Left hindlimb (tissue), 1 donor: Measurements from ENCODE around the gene KRTAP6-2.

Experiments used
- DNase-seq: peaks from one replicate; pipeline ENCODE4 v3.0.0-alpha.2; 2018

The KRTAP6-2 gene, protein sequence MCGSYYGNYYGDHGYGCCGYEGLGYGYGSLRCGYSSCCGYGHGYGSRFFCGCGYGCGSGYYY

DNA sequence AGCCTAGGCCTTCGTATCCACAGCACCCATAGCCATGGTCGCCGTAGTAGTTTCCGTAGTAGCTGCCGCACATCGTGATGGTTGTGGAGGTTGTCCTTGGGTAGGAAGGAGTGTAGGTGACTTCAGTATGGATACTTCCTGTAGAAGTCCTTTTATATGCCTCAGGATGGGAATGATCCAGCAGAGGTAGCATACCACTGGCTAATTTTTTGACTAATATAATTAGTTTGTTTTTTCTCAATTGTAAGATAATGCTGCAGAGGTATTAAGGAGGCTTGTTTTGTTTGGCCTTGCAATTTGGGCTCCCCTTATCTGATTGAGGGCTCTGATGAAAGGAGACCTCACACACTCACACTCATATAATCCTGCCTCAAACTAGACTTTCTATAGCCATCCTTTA is at the start of gene KRTAP6-2:
Gene KRTAP6-2, minus strand, starts transcription at position 101 of the 400 bp plus-strand sequence. Its CDS starts 28 bp downstream, at position 73.
- no peak for DNase-seq

DNA sequence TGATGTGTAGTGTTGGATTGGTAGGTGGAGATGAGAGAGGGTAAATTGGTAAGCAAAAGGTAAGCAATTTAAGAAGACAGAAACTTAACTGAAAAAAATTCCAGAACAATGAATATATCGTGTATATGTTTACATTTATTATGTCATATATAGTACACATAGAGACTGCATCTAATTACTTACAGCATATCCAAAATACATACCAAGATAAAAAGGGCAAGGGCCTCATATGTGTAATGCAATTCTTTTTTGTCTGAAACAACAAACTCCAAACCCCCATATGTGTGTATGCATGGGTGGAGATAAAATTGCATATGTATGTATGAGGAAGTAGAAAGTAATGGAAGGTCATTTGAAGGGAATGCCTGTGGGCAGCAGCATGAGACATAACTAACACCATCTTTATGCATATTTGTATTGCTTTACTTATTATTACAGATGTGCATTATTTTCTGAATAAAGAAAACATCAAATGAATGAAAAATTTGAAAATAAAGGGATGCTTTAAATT is 48.3 kb upstream of the KRTAP6-2 start:
- DNase-seq: no peak

DNA sequence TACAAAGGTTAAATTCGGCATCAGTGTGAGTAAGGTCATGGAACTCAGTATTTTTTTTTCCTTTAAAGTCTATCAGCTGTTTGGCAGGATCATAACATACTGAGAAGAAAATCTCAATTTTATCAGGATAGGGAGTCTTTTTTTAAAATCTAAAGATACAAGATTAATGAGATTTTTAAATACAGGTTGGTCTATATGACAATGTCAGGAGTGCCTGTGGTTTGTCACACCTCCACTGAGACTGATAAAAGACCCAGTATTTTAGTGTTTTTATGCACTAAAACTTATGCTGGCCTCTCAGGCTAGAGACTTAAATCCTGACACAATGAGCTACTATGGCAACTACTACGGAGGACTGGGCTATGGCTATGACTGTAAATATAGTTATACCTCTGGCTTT is 43.9 kb upstream of the KRTAP6-2 start, which contains the start of gene KRTAP20-3:
Gene KRTAP20-3, plus strand, starts transcription at position 301 of the 400 bp plus-strand sequence.
- no peak for DNase-seq

DNA sequence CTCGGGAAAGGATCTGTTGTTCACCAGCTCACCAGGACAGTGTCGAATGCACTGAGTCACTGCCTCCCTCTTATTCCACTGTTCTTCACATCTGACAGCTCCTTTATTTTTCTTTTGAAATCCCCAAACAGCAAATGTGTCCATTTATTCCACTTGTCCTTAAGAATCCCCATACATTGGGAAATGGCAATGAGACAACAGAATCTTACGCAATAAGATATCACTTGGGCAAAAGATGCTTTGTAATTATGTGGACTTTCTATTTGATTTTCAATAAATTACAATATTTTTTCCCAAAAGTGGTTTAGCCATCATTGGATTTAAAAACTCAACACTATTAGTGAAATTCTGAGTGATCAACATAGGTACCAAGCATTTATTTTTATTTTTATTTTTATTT is 40.0 kb upstream of the KRTAP6-2 start:
- no peak for DNase-seq

DNA sequence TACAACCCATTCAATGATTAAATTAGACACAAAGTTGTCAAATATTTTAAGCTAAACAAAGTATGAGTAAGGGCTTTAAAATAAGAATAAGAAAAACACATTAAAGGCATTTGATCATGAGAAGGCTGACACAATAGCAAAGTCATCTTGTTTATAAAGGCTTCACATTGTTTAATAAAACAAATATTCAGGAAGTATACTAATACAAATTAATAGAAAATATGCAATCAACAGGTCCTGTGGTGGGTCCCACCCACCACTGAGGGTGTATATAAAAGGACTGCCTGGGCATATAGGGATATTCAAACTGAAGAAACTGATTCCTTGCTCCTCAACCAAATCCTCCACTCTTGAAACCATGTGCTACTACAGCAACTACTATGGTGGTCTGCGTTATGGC is 36.2 kb upstream of the KRTAP6-2 start, which contains the start of gene KRTAP20-2:
Gene KRTAP20-2, plus strand, starts transcription at position 301 of the 400 bp plus-strand sequence. Its CDS starts 58 bp downstream, at position 359.
- no peak for DNase-seq

DNA sequence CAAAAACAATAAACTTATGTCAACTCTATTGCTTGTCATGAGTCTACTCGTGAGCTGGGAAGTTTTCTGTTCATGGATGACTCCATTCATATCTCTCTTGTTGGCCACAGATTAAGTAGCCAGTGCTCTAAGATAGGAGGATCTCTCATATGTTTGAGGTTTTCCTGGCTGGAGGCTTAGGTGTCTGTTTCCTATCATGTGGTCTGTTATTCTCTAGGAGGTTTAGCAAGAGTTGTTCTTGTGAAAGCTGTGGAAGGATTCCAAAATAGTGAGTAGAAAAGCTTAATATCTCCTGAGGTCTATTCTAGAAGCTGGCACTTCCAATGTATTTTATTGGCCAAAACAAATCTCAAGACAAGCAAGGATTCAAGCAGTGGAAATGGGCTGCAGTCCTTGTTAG is 30.5 kb upstream of the KRTAP6-2 start:
- no peak for DNase-seq

DNA sequence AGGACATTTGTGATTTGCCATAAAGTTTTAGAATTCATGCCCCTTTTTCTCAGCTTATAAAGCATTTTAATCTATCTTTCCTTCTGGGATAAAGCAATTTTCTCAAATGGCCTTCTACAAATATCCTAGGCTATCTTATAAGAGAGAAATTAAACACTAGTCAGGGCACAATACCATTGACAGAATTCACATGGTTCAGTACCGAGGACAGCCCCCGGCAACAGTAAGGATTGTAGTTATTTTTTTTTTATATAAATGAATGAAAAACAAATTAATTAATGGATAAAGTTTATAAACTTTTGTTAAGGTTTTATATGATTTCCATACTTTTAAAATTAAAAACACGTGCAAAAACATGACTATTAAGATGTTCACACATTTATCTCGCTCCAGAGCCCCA is 29.4 kb upstream of the KRTAP6-2 start:
- DNase-seq: no peak

DNA sequence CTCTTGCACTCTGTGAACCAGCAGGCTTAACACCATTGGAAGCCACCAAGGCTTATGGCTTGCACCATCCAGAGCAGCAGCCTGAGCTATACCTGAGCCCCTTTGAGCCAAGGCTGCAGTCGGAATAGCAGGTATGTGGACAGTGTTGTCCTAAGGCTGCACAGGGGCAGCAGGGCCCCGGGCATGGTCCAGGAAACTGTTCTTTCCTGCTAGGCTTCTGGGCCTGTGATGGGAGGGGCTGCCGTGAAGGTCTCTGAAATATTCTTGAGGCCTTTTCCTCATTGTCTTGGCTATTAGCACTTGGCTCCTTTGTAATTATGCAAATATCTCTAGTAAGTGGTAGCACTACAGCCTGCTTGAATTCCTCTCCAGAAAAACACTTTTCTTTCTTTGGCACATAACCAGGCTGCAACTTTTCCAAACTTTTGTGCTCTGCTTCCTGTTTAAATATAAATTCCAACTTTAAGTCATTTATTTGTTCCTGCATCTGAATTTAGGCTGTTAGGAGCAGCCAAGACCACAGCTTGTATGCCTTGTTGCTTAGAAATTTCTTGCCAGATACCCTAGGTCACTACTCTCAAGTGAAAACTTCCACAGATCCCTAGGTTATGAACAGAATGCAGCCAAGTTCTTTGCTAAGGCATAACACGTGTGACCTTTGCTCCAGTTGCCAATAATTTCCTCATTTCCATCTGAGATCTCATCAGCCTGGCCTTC is 26.9 kb upstream of the KRTAP6-2 start:
- no peak for DNase-seq

DNA sequence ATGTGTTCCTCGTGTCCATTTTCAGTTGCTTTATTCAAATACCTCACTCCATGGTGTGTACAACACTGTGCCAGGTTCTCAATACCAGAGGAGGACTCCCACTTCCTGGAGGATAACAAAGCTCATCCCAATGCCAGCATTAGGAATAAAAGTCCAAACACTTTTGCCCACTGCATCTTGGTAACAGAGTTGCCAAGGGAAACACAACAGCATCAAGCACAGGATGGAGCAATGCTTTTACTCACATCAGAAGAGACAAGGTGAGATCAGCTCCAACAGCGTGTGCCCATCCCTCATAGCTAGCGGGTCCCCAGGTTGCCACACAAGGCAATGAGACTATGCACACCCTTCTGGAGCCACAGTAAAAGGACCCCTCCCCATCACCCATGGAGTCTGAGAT is 24.7 kb upstream of the KRTAP6-2 start:
- DNase-seq: no peak

DNA sequence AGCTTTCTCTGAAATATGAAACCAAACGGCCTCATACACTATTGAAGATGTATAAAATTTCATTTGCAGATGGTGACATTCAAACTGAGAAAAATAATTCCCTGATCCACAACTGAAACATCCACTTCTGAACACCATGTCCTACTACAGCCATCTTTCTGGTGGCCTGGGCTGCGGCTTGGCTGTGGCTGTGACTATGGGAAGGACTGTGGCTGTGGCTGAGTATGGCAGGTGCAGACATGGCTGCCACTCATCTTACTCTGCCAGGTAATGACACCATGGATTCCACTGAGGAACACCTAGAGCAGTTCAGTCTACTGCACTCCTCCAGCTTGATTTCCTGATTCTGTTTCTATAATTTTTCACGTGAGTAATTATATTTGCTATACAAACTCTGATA is 21.8 kb upstream of the KRTAP6-2 start, which contains the start of gene KRTAP20-4:
Gene KRTAP20-4, plus strand, starts transcription at position 106 of the 400 bp plus-strand sequence.
- no peak for DNase-seq

DNA sequence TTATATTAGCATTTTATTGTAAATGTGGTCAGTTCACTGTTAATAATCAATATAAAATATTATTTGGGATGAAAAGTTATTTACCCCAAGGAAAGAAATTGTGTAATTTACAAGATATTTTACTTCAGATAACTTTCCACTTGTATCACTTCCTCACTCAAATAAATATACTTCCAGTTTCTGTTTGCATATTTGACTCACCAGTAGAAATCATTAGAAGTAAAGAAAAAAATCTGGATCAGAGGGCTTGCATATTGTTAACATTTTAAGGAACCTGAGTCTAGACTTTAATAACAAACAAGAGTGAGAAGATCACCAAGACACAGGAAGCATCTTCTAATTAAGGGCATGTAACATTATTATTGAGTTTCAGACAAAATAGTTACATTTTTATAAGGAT is 21.4 kb upstream of the KRTAP6-2 start:
- DNase-seq: no peak

DNA sequence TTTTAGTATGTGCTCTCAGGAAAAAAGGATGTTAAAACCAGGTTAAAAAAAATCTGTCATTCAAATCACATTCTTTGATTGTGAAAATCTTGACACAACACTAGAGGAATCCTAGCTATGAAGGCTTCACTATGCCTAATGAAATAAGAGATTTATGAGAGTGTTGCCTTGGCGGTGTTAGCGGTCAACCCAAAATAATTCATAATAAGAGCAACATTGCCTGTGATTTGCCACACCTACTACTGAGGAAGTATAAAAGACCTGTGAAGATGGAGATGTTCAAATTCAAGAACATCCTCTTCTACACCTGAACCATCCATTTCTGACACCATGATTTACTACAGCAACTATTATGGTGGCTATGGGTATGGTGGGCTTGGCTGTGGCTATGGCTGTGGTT is 17.4 kb upstream of the KRTAP6-2 start, which contains the start of gene KRTAP20-1:
Gene KRTAP20-1, plus strand, starts transcription at position 301 of the 400 bp plus-strand sequence. Its CDS starts 30 bp downstream, at position 331.
- no peak for DNase-seq

DNA sequence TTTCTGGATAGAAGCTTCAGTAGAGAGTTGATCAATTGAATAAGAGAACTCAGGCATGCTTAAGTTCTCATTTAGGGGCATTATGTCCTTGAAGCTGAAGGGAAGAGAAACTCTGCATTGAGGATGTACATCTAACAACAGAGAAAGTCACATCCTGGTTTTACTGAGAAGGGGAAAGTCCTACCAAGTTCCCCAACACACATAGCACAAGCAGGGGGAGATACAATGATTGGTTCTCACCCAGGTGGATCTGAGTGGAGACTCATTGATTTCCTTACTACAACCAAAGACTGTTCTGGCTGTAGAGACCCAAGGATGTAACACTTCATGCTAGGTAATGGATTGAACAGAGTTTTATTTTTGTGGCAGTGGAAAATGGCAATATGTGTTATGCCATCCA is 16.5 kb upstream of the KRTAP6-2 start:
- no peak for DNase-seq

DNA sequence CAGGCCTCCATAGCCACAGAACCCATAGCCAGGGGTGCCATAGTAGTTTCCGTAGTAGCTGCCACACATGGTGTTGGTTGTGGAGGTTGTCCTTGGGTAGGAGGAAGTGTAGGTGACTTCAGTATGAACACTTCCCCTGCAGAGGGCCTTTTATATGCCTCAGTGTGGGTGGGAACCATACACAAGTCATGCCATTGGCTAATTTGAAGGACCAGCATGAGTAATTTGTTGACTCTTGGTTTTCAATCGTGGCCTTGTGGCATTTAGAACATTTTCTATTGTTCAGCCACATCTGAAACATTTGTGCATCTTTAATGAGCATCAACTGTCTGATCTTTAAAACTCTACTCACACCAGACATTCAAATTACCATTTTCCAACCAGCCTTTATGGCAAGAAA is 15.1 kb upstream of the KRTAP6-2 start, which contains the start of gene KRTAP6-1:
Gene KRTAP6-1, minus strand, starts transcription at position 95 of the 400 bp plus-strand sequence. Its CDS starts 26 bp downstream, at position 69.
- DNase-seq: no peak

DNA sequence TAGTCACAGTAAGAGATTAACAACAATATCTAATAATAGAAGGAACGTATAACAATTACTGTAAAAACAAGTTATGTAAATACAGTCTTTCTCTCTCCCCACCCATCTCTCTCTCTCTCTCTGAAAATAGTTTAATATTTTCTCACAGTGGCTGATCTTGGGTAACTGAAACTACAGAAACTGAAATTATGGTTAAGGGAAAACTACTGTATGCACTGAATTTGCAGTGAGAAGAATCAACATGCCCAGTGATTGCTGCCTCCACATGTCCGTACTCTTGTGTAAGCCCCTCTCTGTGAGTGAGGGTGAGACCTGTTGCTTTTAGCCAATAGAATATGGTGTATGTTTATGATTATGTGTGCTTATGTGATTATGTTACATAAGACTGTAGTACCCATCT is 13.4 kb upstream of the KRTAP6-2 start:
- no peak for DNase-seq

DNA sequence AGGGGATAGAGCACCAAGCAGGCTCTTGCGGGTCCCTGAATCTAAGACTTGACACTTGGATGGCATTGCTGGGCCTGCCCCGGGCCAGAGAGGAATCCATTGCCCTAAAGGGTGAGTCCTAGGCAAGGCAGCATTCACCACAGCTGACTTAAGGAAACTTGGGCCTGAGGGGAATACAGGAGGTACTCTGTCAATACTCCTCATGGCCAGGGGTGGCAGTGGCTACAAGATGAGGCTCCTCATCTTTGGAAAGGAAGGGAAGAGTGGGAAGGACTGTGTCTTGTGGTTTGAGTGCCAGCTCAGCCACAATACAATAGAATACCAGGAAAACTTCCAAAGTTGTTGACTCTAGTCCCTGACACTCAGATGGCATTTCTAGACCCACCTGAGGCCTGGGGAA is 7.3 kb upstream of the KRTAP6-2 start:
- DNase-seq: no peak

DNA sequence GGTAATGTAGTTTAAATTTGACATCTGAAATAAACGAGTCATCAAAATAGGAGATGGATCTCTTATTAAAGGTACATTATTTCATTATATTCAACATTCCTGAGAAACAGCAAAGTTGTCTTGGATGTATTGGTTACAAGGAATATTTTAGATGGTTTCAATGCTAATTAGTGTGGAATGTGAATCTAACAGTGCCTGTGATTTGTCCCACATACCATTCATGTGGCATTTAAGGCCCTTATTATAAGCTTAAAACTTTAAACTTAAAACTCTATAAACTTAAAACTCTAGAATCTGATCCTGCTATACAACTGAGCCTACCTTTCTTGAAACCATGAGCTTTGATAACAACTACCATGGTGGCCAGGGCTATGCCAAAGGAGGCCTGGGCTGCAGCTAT is 2.1 kb upstream of the KRTAP6-2 start, which contains the start of gene KRTAP22-1:
Gene KRTAP22-1, plus strand, starts transcription at position 301 of the 400 bp plus-strand sequence.
- DNase-seq: no peak

DNA sequence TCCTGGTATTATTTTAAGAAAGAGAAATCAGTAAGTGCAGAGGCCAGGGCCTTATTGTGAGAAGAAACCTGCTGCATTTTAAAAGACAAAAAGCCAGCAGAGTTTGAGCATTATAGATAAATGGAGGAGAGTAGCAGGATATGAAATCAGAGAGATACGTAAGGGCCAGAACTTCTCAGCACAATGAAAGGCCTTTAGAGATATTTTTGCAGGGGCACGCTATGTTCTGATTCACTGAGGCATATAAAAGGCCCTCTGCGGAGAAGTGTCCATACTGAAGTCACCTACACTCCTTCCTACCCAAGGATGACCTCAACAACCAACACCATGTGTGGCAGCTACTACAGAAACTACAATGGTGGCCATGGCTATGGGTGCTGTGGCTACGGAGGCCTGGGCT is 6.6 kb downstream of the KRTAP6-2 start, which contains the start of gene KRTAP6-3:
Gene KRTAP6-3, plus strand, starts transcription at position 301 of the 400 bp plus-strand sequence. Its CDS starts 6 bp downstream, at position 307.
- no peak for DNase-seq

DNA sequence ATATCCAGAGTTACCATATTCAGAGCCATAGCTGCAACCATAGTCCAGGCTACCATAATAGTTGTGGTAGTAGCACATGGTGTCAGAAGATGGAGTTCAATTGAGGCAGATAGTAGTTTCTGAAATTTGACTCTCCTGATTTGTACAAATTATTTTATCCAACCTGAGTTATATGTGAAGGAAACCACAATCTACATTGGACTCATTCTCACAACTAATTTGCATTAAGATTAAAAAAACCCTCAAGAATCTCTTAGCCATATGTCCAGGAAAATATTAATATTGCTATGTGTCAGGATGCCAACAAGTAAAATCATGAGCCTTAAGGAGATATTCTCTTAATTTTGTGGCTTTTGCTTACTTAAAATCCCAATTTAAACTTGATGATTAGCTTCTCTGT is 8.4 kb downstream of the KRTAP6-2 start, which contains the start of gene KRTAP22-2:
Gene KRTAP22-2, minus strand, starts transcription at position 101 of the 400 bp plus-strand sequence.
- no peak for DNase-seq

DNA sequence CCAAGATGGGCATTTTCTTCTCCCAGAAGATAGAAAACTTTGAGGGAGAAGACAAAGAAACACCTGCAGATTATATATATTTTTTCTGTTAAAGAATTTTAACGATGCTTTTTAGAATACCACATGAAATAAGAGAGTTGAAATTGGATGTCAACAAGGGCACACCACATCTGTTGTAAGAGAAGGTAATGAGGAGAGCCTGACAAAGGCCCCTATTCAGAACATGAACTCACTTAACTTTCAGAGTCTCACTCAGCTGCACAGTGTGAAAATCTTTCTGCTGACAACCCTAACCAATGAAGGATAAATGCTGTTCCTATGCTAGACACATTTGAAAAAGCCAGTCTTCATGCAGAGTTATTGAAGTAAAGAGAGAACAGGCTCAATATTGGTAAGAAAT is 15.8 kb downstream of the KRTAP6-2 start:
- no peak for DNase-seq

DNA sequence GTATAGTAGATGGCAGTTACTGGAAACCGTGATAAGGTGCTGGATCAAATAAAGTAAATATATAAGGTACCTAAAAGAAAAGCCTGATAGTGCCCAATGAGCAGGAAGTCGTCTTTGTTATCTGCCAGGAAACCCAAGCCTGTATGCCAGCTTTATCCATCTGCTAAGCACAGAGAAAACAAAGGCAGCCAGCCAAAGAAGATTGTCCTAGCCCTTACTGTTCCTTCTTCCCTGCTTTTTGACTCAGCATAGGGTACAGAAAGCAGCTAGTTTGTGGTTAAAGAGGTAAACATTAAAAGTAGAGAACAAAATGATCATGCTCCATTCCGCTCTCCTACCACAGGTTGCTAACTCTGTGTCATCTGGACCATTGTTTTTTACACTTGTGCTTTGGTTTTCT is 18.6 kb downstream of the KRTAP6-2 start:
- no peak for DNase-seq

DNA sequence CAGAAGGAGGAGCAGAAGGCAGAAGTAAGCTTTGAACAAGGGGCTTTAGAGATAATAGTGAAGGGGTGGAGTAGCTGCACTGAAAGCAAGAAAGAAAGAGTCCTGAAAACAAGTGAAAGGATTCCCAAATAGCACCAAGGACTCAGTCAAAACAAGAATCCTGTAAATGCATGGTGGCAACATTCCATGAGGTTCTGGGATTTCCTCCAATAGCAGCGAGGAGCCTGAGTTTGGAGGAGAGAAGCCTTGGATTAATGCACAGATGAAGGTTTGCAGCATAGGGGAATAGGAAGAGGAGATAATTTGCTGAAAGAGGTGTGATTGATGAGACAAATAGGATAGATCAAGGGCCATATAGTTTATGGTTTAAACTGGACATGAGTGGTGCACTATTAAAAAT is 19.4 kb downstream of the KRTAP6-2 start:
- no peak for DNase-seq

DNA sequence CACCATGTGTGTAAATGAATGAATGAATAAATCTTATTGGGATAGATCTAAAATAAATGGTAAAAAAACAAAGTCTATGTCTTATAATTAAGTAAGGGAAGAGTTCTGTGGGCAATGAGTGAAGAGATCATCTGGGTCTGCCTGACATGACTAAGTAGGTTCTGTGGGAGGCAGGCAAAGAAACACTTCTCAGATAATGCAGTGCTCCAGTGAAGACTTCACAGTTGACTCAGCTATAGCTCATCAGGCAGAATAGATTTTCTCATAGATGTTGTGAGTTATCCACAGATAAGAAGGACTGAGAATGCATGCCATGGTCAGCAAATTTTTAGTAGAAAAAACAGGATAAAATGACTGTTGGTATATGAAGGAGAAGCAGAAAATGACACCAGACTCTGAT is 20.9 kb downstream of the KRTAP6-2 start:
- no peak for DNase-seq

DNA sequence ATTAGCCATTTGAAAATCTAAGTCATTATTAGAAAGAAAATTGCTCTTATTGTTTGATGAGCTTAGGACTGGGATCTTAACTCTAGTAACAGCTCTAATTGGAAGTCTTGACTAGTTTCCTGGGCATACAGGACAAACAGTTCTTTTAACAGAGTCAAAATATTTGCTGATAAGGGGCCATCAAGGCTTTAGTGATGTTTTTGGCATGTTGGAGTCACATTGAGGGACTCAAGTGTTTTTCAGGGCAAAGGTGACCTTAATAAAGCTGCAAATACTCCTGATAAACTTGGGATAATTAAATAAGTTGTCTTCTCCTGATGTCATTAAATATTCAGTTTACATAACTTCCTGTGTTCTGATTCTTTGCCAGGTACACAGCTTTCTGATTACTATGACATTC is 31.1 kb downstream of the KRTAP6-2 start:
- no peak for DNase-seq
